Measurements from ENCODE around the gene ATAD3C.

GRCh38 chr1:1430114-1430982, 19.1 kb upstream of the ATAD3C start:
- TF ChIP-seq CTCF (optimal IDR thresholded peaks at IDR 0.05 in 1 of 3, IDR thresholded peaks at IDR 0.05 in 1 of 3, conservative IDR thresholded peaks at IDR 0.05 in 1 of 3; ENCODE audit: extremely low read depth in 1 of 3, insufficient read depth in 2 of 3, low read length in 3 of 3) (no peak), EZH2 (IDR thresholded peaks at IDR 0.05; ENCODE audit: low read length) (no peak)
